SK-N-SH treated with all-trans-retinoic acid at 6 μM for 48 hours (cell line): ENCODE results near the gene ICA1.

Experiments used
- BACH2 ChIP-seq: fragments of 250-450 bp; sonication (Bioruptor Pico); IDR thresholded peaks from 2 replicates; pipeline ENCODE4 v1.9.0; 2021; ENCODE audit warnings: mild to moderate bottlenecking, borderline replicate concordance
- CREB5 ChIP-seq: fragments of 250-450 bp; sonication (Bioruptor Pico); IDR thresholded peaks from 2 replicates; pipeline ENCODE4 v1.5.1; 2020; ENCODE audit warnings: low read depth, mild to moderate bottlenecking, moderate library complexity
- CSDC2 ChIP-seq: fragments of 250-450 bp; sonication (Bioruptor Pico); IDR thresholded peaks from 2 replicates; pipeline ENCODE4 v1.5.0; 2020; ENCODE audit warnings: mild to moderate bottlenecking, moderate library complexity
- ISL1 ChIP-seq: fragments of 250-450 bp; sonication (Bioruptor Pico); IDR thresholded peaks from 2 replicates; pipeline ENCODE4 v2.1.2; 2022; ENCODE audit warnings: mild to moderate bottlenecking, moderate library complexity
- PATZ1 ChIP-seq: fragments of 250-450 bp; sonication (Bioruptor Pico); IDR thresholded peaks from 2 replicates; pipeline ENCODE4 v1.8.0; 2020; ENCODE audit warnings: mild to moderate bottlenecking, moderate library complexity, borderline replicate concordance
- POU6F1 ChIP-seq: fragments of 250-450 bp; sonication (Bioruptor Pico); IDR thresholded peaks from 2 replicates; pipeline ENCODE4 v1.8.0; 2021; ENCODE audit warnings: low read depth, mild to moderate bottlenecking, moderate library complexity, borderline replicate concordance
- RARB ChIP-seq: fragments of 250-450 bp; sonication (Bioruptor Pico); IDR thresholded peaks from 2 replicates; pipeline ENCODE4 v1.8.0; 2021; ENCODE audit warnings: mild to moderate bottlenecking, moderate library complexity
- TCF4 ChIP-seq: fragments of 250-450 bp; sonication (Bioruptor Pico); IDR thresholded peaks from 2 replicates; pipeline ENCODE4 v1.8.0; 2021; ENCODE audit warnings: mild to moderate bottlenecking, moderate library complexity, borderline replicate concordance
- ZFP3 ChIP-seq: fragments of 250-450 bp; sonication (Bioruptor Pico); IDR thresholded peaks from 2 replicates; pipeline ENCODE4 v1.5.0; 2020; ENCODE audit warnings: mild to moderate bottlenecking, moderate library complexity
- ZNF565 ChIP-seq: fragments of 450-650 bp; formaldehyde crosslinking; conservative IDR thresholded peaks from 2 replicates; pipeline ENCODE4 v1.5.0; 2020; ENCODE audit warnings: low read depth, mild to moderate bottlenecking, moderate library complexity

- TF ChIP-seq RARB (no peak), ZNF565 (CRISPR knock-in tag) (no peak), CSDC2 (CRISPR knock-in tag) (no peak), POU6F1 (no peak), ZFP3 (CRISPR knock-in tag) (no peak), PATZ1 (CRISPR knock-in tag) (no peak), BACH2 (CRISPR knock-in tag) (no peak), TCF4 (CRISPR knock-in tag) (no peak), ISL1 (CRISPR knock-in tag) (no peak), CREB5 (no peak)
Measured at GRCh38 chr7:8210845-8211724, 50.9 kb downstream of the ICA1 start.
